GM18858 (cell line): ENCODE data around the gene LRP4.

ENCODE experiments used
- ATAC-seq: cut with Tn5 transposase; IDR thresholded peaks from one replicate; pipeline ENCODE4 v1.9.1; 2021; ENCODE audit not compliant: unreplicated experiment

Gene LRP4

DNA sequence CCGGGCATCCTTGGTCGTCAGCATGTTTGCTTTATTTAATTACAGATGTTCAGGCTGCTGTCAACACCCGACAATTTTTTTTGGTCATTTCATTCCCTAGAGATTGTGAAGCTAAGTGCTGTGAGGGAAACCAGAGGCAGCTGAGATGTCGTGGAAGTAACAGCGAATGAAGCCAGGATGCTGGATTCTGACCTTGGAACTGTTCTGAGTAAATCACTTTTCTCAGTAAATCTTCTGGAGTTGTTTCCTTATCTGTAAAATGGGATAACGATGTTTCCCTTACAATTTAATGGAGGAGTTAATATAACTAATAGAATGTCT is 71.9 kb downstream of the LRP4 start:
- no peak for ATAC-seq

DNA sequence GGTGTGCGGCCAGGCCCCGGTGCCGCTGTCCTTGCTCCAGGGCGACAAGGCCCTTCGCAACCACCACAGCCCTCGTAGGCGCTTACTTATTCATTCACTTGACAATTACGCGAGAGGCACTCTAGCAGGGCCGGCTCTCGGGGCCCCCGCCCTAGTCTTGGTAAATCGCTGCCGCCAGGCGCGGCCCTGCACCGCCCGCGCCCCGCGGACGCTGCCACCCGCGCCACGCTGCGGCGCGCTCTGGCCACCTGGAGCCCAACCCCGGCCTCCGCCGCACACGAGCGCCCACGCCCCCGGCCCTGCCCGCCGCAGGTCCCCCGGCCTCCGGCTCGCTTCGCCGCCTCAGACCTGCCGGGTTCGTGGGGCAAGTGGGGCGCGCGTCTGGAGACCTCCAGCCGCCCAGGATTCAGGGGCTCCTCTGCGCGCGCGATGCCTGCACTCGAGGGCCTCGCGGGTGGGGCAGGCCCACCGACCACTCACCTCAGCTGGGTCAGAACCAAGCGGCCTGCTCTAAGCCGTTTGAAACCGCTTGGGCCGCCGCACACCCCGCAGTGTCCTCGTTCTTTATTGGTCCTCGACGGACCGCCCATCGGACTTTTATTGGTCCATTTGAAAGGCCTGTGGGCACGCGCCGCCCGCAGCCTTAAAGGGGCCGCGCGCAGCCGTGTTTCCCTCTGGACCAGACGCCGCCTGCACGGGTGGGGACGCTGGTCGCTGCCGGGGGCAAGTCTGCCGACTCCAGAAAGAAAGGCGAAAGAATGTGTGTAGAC is 72.4 kb downstream of the LRP4 start, which contains the start of gene CKAP5:
TSS of gene CKAP5 (minus strand) at position 541 of the 770 bp plus-strand sequence. CDS start 25,049 bp downstream, outside the sequence.
- ATAC-seq: peak; percentile 84

DNA sequence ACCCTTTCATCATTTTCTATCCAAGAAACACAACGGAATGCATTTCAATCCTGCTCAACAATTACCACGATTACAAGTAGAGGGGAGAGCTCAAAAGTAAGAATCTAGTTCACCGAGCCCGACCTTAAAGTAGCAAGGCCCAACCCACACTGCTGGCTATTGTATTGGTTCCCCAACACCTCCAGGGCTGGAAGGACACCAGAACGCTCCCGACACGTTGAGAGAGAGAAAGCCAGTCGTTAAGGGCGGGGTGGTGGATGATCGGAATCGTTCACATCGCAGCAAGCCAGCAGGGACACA is 73.0 kb downstream of the LRP4 start:
- no peak for ATAC-seq

DNA sequence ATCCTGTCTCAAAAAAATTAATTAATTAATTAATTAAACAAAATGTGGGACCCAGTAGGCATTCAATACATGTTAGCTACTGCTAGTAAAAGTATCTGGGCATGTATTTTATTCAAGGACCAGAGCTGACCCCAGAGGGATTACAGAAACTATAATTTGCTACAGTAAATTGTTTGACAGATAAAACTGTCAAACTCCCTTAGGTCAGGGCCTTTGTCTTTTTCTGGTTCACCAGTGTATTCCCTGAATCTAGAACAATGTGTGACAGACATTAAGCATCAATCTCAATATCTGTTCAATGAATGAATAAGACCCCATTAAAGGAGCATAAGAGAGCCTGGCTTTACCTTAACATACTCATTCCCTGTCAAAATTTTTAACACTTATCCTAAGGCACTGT is 78.2 kb downstream of the LRP4 start:
- ATAC-seq: no peak

- no peak for ATAC-seq
Measured at GRCh38 chr11:46838501-46838900, 79.8 kb downstream of the LRP4 start.

- ATAC-seq: no peak
Measured at GRCh38 chr11:46837860-46838259, 80.5 kb downstream of the LRP4 start.

DNA sequence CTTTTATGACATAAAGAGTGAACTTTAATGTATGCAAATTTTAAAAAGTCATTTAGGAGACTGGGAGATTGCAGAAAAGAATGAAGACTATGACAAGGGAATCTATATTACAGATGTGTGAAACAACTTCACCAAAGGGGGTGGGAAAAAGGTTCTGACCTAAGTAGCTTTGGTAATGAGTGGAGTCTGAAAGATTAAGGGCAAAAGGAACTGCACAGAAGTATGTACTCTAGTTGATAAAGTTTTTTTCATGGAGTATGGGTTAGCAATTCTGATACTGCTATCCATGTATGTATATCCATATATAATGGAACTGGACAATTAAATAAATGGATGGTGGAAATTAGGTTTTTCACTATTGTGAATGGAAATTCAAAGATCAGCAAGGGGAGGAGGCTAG is 81.5 kb downstream of the LRP4 start:
- no peak for ATAC-seq

DNA sequence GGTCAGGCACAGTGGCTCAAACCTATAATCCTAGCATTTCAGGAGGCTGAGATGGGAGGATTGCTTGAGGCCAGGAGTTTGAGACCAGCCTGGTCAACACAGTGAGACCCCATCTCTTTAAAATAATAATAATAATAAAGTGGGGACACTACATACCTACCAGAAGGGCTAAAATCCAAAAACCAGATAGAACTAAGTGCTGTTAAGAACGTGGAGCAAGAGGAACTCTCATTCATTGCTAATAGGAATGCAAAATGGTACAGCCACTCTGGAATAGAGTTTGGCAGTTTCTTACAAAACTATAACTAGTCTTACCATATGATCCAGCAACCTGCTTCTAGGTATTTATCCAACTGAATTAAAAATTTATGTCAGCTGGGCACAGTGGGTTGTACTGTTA is 81.9 kb downstream of the LRP4 start:
- ATAC-seq: no peak

- ATAC-seq: no peak
Measured at GRCh38 chr11:46835897-46836296, 82.5 kb downstream of the LRP4 start.

DNA sequence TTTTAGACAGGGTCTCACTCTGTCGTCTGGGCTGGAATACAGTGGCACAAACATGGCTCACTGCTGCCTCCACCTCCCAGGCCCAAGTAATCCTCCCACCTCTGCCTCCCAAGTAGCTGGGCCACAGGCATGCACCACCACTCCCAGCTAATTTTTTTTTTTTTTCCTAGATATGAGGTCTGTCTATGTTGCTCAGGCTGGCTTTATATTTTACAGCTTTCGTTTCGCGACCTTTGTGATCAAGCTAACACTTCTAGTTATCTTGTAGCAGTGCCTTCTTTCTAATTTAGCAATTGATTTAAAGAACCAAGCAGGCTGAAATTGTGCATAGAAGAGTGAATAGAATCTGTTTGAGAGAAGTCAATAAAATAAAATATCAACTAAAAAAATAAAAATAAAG is 83.5 kb downstream of the LRP4 start:
- ATAC-seq: no peak

- no peak for ATAC-seq
Measured at GRCh38 chr11:46832511-46833214, 85.7 kb downstream of the LRP4 start.

GRCh38 chr11:46827995-46828394 is 90.4 kb downstream of the LRP4 start:
- no peak for ATAC-seq

- ATAC-seq: peak; percentile 85
Measured at GRCh38 chr11:46826310-46827044, 91.9 kb downstream of the LRP4 start.

- ATAC-seq: no peak
Measured at GRCh38 chr11:46808799-46809431, 109.4 kb downstream of the LRP4 start.
